ENCODE results near the gene MEX3D. TPM values are rescaled to one million over a fixed set of nuclear protein-coding genes. Genes with fewer than 3 reads are reported as not detected.

MEX3D gene
- total RNA-seq, 6 experiments from 2014 or later, result 6.7 to 16.6 (median 10.3) TPM

- H3K27ac ChIP-seq, result no peak overlapping the region
- H3K36me3 ChIP-seq, result peaks cover 0 to 31% (median 15%) of the 10 kb centered on the region in 4 donors
- intact Hi-C loops (cut with DNase I), result no loop called here
- H3K27me3 ChIP-seq, result no peaks in the 10 kb centered on the region
- ATAC-seq (peak in 1 of 4 donors; percentile 31), DNase-seq (no peak)
- no peaks in the 10 kb centered on the region for H3K9me3 ChIP-seq
- WGBS (ENCODE audit: insufficient coverage, low coverage, low lambda C conversion rate, missing lambda C conversion rate), result no CpG with 5 or more reads among the region's 15 CpGs
- H3K4me3 ChIP-seq, result no peak overlapping the region
- no peak for TF ChIP-seq POLR2A (IDR thresholded peaks at IDR 0.05)
- TF ChIP-seq CTCF (IDR thresholded peaks at IDR 0.05), result no peak
- peaks cover 0 to 13% (median 0%) of the 10 kb centered on the region in 4 donors for H3K4me1 ChIP-seq
Measured at GRCh38 chr19:1599460-1599846, 31.3 kb upstream of the MEX3D start.

GRCh38 chr19:1598777-1599459, 30.8 kb upstream of the MEX3D start:
- Histone ChIP-seq H3K27me3 (no peaks in the 10 kb centered on the region), H3K4me1 (peaks cover 0 to 8% (median 0%) of the 10 kb centered on the region in 4 donors), H3K4me3 (no peak overlapping the region), H3K9me3 (no peaks in the 10 kb centered on the region), H3K36me3 (peaks cover 0 to 31% (median 15%) of the 10 kb centered on the region in 4 donors), H3K27ac (no peak overlapping the region)
- 100% methylated on average over 2 of the region's 20 CpGs for WGBS (ENCODE audit: insufficient coverage, low coverage, low lambda C conversion rate, missing lambda C conversion rate)
- intact Hi-C loops (cut with DNase I), result no loop called here
- TF ChIP-seq POLR2A (IDR thresholded peaks at IDR 0.05) (no peak), CTCF (IDR thresholded peaks at IDR 0.05) (no peak)
- ATAC-seq (no peak), DNase-seq (no peak)

GRCh38 chr19:1593501-1593772, 25.3 kb upstream of the MEX3D start:
- Histone ChIP-seq H3K36me3 (peaks cover 0 to 20% (median 12%) of the 10 kb centered on the region in 4 donors), H3K27me3 (no peaks in the 10 kb centered on the region), H3K4me3 (peak overlapping the region in 1 of 3 donors; percentile 58), H3K27ac (no peak overlapping the region), H3K4me1 (peaks cover 0 to 10% (median 4%) of the 10 kb centered on the region in 4 donors), H3K9me3 (no peaks in the 10 kb centered on the region)
- ATAC-seq (no peak), DNase-seq (no peak)
- intact Hi-C loops (cut with DNase I), result no loop called here
- 20% methylated on average over 2 of the region's 10 CpGs for WGBS (ENCODE audit: insufficient coverage, low coverage, low lambda C conversion rate, missing lambda C conversion rate)
- TF ChIP-seq POLR2A (IDR thresholded peaks at IDR 0.05) (no peak), CTCF (IDR thresholded peaks at IDR 0.05) (no peak)

GRCh38 chr19:1592755-1593500, 24.8 kb upstream of the MEX3D start, which contains the start of gene MBD3:
Gene MBD3 (minus strand): TSS chr19:1592865. CDS start chr19:1592631, 234 bp downstream.
- intact Hi-C loops (cut with DNase I), result no loop called here
- H3K27me3 ChIP-seq, result no peaks in the 10 kb centered on the region
- H3K9me3 ChIP-seq, result no peaks in the 10 kb centered on the region
- DNase-seq, result peak; percentile 96
- peak within 1 kb of the TSS; percentile 82 to 85 (median 84) for H3K4me3 ChIP-seq
- TF ChIP-seq POLR2A (IDR thresholded peaks at IDR 0.05) (peak; percentile 14), CTCF (IDR thresholded peaks at IDR 0.05) (peak in 1 of 4 donors; percentile 17)
- peaks cover 0 to 15% (median 7%) of the 10 kb centered on the region in 4 donors for H3K4me1 ChIP-seq
- peak; percentile 90 to 94 (median 93) for ATAC-seq
- WGBS (ENCODE audit: insufficient coverage, low coverage, low lambda C conversion rate, missing lambda C conversion rate), result 2% methylated on average over 14 of the region's 68 CpGs
- H3K36me3 ChIP-seq, result peaks cover 0 to 16% (median 11%) of the 10 kb centered on the region in 4 donors
- peak within 1 kb of the TSS; percentile 79 to 91 (median 88) for H3K27ac ChIP-seq

Measured in right lobe of liver (tissue), 6 donors.